Stimulated activated CD8-positive, alpha-beta memory T cell treated with anti-CD3 and anti-CD28 coated beads, Interleukin-7, amount 100 ng/mL, for 1 hour (primary cell): Measurements from ENCODE around the gene STIM1.
"Not testable (repeated sequence)": the region's sequence is repeated elsewhere in the genome, so short reads cannot be mapped to it uniquely, and the experiment has no call there.

Experiments used
- DNase-seq, 2 donors: peaks; one replicate each; pipeline ENCODE4 v3.0.0-alpha.2; 2020; ENCODE audit warnings: low read depth in 2 of 2

STIM1 gene

DNA sequence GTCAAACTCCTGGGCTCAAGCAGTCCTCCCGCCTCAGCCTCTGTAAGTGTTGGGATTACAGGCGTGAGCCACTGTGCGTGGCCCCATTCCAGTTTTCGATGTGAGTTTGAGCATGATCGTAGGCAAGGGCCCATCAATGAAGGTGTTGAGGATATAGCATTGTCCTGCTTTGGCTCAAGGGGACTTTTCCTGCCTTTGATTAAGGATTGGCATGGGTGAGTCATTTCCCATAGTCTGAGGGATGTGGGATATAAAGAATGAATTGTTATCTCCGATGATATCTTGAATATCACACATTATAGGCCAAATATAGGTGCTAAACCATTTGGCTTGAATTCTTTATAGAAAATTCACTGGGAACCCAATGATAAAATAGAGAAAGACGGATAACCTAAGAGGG lies 30.4 kb downstream of the STIM1 start:
- no peak for DNase-seq

DNA sequence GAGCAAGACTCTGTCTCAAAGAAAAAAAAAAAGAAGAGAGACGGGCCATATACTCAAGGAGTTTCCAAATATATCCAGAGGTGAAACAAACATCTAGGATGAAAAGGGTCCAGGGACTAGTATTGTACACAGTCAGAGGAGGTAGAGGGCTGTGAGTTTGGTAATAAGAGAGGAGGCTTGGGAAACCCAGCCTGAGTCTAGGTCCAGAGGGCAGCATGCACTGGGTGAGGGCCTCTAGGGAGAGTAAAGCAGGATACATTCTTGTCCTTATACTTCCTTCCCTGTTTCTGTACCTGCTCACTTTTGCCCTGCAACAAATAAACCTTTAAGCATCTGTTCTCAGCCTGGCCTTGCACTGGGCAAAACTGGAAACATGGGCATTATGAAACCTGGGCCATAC lies 31.5 kb downstream of the STIM1 start:
- DNase-seq = no peak

DNA sequence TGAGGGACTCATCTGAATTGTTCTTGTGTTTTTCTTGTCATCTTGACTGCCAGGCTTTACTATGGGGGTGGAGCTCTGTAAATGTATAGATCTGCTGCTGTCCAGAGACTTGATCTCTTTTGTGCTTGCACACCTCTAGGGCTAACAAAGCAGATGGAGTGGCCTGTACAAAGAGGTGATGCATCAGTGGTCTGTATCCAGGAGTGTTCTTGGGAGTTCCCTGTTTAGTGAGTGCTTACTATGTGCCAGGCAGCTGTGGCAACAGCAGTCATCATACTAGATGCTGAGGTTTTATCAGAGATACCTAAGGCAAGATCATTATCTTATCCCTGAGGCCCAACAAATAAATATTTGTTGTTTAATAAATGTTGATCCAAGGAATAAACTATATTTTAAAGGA lies 33.4 kb downstream of the STIM1 start:
- no peak for DNase-seq

DNA sequence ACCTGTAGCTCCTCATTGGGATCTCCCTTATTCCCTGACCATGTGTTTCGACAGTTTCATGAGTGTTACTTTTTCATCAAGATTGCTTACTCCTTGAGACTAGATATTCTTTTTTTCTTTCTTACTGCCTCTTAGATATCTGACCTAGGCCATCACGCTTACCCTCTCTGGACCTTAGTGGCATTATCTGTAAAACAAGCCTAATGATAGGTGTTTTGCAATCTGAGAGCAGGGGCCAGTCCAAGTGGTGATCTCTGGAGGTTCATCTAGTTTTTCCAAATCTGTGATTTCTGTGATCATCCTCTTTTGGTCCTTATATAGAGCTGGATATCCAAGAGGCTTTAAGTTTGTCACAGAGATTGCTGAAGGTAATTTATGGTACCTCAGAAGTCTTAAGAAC lies 34.5 kb downstream of the STIM1 start:
- DNase-seq = no peak

DNA sequence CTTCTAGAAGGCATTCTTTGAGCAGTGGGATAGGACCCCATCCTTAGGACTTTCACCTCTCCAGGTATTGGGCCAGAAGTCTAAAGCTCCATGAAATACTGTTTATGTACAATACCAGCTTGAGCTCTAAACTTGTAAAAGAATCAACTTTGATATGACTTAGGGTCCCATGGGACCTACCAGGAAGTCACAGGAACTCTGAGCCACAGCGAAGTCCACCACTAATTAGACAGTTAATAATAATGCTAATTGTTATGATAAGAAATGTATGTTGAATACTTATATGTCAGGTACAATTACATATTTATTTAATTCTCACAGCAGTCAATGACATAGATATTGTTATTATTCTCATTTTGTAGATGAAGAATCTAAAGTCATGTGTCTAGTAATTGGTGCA lies 35.3 kb downstream of the STIM1 start:
- no peak for DNase-seq

DNA sequence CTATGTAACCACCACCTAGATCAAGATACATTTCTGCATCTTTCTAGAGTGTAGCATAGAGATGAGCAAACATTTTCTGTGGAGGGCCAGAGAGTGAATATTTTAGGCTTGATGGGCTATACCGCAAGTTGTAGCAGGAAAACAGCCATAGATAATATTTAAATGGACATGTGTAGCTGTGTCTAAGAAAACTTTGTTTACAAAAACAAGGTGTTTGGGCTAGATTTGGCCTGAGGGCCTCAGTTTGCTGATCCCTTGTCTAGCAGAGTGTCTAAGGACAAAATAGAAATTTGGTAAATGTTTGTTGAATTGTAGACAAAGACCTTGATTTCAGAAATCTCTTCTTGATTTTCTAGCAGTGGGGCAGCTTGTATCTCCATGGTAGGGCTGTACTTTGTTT lies 36.3 kb downstream of the STIM1 start:
- DNase-seq = no peak

DNA sequence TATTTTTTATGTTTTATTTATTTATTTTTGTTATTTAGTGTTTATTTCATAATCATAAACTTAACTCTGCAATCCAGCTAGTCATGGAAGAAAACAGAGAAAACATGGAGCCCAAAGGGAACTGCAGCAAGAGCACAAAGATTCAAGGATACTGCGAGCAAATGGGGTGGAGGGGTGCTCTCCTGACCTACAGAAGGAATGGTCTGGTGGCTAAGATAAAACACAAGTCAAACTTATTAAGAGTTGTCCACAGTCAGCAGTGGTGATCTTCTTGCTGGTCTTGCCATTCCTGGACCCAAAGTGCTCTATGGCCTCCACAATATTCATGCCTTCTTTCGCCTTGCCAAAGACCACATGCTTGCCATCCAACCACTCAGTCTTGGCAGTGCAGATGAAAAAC lies 36.7 kb downstream of the STIM1 start:
- no peak for DNase-seq

DNA sequence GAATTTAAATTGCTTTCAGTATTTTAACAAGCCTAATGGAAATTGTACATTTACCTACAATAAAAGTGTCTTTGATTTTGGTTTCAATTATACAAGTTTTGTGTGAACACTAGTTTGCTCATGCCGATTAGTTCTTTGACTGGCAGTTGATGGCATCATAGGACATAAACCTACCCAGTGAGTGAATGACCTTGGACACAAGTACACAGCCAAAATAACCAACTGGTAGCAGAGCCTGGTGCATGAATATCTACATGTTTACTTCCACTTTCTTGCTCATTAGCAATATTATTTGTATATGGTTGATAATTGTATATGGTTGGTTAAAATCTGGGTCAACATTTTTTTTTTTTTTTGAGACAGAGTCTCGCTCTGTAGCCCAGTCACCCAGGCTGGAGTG lies 37.8 kb downstream of the STIM1 start:
- no peak for DNase-seq

DNA sequence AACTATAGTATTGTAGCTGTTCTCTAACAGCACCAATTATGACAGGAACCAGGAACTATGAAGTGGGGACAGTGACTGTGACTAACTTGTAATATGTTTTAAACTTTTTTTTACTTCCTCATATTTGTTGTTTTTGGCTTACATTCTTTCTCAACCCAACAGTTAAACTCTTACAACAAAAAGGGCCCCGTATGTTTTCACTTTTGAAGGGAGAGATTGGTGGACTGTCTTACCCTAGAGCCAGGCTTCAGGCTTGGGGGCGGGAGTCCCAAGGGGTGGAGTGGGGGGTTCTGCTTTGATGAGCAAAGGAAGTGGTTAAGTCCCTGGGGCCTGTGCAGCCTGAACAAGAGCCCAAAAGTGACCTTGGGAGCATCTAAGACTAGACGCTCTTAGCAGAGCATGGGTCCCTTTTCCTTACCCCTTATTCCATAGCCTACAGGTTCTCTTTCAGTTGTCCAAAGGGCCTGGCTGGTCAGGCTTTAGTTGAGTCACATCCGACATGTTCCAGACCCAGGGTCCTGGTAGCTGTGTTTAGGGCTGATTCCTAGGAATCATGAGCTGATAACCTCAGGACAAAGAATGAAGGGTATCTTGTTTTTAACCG lies 38.8 kb downstream of the STIM1 start:
- DNase-seq = no peak

DNA sequence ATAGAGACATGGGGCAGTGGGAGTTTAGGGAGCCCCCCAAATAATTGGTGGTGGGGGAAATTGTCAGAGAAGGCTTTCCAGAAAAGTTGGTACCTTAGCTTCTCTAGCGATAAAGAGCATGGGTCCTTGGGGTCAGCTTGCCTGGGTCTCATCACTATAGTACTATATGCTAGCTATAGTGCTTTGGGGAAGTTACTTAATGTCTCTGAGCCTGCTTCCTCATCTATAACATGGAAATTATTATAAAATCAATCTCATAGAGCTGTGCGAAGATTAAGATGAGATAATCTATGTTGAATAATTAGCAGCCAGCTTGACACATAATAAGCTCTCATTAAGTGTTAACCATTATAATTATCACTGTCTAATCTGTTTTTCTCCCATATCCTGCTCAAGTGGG lies 41.2 kb downstream of the STIM1 start:
- no peak for DNase-seq

DNA sequence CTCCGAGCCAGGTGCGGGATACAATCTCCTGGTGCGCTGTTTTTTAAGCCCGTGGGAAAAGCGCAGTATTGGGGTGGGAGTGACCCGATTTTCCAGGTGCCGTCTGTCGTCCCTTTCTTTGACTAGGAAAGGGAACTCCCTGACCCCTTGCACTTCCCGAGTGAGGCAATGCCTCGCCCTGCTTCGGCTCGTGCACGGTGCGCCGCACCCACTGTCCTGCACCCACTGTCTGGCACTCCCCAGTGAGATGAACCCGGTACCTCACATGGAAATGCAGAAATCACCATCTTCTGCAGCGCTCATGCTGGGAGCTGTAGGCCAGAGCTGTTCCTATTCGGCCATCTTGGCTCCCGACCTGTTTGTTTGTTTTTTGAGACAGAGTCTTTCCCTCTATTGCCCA lies 44.8 kb downstream of the STIM1 start:
- DNase-seq = not testable (repeated sequence)

DNA sequence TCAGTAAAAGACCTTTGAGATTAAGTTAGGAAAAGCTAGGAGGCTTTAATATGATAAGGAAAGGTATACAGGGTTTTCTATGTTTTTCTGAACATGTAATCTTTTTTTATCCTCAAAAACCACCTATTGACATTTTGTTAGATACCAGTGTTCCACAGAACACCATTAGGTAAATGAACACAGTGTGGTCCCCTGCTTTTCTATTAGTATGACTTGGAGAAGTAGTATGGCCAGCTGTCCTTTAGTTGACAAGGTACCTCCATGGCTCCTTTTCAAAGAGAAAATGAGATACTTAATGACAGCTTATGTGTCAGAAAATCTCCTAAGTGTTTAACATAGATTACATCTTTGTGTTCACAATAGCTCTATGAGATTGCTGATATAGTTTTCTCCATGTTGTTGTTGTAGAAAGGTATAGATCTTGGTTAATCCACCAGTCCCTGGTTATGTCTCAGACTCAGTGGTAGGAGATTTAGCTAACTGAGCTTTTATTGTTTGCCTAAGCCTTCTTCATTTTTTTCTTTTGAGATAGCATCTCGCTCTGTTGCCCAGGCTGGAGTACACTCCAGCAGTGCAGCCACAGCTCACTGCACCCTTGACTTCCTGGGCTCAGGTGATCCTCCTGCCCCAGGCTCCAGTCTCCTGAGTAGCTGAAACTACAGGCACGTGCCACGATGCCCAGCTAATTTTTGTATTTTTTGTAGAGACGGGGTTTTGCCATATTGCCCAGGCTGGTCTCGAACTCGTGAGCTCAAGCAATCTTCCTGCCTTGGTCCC lies 46.0 kb downstream of the STIM1 start:
- DNase-seq = no peak

DNA sequence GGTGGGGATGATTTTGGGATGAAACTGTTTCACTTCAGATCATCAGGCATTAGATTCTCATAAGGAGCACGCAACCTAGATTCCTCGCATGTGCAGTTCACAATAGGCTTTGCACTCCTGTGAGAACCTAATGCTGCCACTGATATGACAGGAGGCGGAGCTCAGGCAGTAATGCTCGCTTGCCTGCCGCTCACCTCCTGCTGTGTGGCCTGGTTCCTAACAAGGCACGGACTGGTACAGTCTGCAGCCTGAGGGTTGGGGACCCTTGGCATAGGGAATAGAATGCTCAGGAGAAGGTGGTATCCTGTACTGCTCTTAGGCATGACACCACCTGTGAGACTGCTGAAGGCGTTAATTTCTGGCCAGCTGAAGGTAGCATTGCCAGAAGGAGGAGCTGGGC lies 47.0 kb downstream of the STIM1 start:
- DNase-seq = no peak

DNA sequence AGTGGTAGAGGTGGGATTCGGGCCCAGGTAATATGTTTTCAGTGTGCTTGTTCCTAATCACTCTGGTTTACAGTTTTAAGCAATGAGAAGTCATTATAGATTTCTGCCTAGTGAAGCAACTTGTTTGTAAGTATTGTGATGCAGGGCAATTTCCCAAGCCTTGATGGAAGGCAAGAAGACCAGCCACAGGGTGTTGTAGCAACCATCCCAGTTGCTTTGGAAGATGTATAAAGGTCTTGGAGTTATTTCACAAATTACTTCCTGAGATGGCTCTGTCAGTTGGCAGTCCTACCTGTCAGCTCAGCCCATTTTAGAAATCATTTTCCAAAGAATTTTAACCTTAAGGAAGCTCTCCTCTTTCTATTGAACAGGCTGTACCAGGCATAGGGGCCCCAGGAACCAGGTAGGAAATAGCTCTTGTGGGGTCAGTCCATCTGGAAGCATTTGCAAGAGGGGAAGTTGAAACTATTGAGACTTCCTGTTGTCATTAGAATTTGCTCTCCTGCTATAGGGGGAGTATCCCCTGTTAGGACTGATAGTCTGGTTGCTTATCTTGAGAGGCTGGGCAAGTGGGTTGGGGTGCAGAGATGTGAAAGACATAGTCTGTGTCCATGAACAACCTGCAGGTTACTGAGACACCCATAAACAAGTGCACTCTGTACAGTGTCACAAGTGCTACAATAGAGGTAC lies 47.9 kb downstream of the STIM1 start:
- no peak for DNase-seq

DNA sequence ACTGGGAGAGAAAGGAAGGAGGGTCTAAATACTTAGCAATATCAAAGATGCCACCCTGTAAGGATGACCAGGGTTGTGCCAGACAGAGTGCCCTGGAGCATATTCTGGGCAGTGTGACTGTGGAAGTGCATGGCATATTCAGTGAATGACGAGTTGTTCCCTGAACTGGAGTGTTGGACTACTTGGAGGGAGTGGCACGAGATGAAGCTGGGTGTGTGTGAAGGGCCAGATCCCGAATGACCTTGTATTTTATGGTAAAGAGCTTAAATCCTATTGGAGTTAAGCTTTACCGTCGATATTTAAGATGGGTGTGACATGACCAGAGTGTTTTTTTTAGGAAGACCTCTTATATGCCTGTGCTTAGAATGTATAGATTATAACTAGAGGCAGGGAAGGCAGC lies 48.8 kb downstream of the STIM1 start:
- no peak for DNase-seq

DNA sequence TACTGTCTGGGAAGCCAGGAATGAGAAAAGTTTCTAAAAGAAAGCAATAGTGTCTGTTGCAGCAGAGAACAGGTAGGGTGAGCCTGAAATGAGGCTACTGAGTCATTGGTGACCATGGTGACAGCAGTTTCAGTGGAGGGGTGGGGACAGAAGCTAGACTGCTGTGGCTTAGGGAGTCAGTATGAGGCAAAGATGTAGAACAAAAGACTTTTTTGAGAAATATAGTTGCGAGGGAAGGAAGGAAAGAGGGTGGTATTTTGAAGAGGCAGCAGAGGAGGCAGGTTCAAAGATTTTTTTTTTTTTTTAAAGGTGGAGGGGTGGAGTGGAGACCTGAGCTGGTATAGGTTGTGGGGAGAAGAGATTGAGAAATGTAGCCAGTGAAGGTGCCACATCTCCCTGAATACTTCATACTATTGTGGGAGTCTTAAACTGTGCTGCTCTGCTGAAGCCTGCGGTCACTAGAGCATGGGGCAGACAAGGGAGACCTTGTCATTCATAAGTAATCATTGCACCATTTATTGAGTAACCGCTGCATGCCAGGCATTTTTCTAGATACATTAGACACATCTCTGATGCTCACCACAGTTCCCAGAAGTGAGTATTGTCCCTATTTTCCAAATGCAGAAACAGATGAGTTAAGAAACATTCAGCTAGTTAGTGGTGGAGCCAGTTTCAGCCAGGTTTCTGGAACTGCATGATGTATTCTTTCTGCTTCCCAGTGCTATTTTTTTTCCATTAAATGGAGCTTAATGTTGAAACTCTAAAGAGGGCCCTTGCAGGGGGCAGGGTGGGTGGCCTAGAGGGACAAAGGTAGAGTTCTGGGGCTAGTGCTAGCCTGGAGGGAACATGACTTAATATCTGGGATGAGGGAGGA lies 49.9 kb downstream of the STIM1 start:
- DNase-seq = peak; percentile 30 to 35

DNA sequence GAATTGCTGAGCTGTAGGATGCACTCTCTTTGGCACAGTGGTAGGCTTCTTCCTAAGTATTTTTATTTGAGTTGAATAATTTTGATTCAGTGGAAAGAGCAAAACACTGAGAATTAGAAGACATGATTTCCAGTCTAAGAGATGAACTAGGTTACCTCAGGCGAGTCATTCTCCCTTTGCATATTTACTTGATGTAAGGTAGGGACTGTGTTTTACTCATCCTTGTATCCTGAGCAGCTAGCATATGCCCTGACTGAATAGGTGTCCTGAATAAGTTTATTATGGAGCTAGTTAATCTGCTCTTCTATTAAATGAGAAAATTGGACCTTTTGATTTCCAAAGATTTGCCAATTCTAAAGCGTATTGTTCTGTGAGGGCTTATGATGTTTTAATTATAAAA lies 50.7 kb downstream of the STIM1 start:
- no peak for DNase-seq

DNA sequence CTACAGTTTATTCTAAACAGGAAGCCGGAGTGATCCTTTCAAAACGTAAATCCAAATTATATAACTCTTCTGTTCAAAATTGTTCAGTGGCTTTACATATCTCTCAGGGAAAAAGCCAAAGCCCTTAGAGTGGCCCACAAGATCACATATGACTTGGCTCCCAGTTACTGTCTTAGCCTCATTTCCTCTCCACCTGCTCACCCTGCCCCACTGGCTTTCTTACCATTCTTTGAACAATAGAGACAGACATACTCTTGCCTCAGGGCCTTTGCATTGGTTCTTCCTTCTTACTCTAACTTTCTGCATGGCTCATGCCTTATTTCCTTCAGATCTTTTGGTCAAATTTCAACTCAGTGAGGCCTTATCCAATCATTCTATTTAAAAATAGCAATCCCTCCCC lies 52.1 kb downstream of the STIM1 start:
- DNase-seq = no peak

DNA sequence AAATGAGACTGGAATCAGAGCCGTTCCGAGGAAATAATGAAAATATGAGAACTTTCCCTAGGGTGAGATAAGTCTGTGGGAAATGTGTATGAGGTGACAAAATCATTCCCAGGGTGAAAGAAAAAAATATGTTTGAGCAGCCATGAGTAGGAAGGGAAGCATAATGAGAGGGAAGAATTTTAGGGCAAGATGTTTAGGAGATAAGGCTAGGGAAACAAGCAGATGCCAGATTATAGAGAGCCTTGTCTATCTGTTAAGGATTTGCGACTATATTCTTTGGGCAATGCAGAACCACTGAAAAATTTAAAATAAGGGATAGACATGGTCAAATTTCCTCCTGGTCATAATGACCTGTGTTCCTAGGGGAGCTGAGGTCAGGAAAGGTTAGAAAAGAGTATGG lies 54.4 kb downstream of the STIM1 start:
- DNase-seq = no peak

DNA sequence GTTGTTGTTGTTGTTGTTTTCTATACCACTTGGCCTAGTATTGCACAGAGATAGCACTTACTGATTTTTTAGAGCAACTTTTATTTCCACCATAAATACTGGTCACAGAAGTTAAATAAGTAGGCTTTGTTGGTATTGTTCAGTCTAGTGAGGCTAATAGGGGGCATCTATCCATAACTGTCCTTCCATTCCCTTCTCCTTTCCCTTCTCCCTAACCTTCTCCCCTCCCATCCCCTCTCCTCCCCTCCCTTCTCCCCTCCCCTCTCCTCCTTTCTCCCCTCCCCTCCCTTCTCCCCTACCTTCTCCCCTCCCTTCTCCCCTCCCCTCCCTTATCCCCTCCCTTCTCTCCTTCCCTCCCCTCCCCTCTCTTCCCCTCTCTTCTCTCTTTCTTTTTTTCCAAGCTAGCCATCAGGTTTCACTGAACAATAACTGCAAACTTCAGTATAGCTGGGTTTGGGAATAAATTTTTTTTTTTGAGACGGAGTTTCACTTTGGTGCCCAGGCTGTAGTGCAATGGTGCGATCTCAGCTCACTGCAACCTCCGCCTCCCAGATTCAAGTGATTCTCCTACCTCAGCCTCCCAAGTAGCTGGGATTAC lies 56.5 kb downstream of the STIM1 start:
- DNase-seq = no peak

DNA sequence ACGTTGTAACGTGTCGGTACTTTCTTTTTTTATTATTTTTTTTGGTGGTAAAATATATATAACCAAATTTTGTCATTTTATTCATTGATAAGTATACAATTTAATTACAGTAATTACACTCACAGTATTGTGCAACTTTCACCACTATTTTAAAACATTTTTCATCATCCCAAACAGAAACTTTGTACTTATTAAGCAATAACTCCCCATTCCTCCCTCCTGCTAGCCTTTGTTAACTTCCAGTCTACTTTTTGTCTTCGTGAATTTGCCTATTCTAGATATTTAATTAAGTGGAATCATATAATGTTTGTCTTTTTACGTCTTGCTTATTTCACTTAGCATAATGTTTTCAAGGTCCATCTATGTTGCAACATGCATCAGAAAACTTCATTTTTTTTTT lies 58.5 kb downstream of the STIM1 start:
- no peak for DNase-seq

DNA sequence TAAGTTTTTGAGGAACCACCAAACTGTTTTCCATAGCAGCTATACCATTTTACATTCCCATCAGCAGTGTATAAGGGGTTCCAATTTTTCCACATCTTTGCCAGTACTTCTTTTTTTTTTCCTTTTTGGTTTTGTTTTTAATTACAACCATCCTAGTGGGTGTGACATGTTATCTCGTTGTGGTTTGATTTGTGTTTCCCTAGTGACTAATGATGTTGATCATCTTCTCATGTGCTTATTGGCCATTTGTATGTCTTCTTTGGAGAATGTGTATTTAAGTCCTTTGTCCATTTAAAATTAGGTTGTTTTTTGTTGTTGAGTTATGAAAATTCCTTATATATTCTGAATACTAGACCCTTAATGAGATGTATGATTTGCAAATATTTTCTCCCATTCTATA lies 59.3 kb downstream of the STIM1 start:
- no peak for DNase-seq
